HT-29 (cell line): Measurements from ENCODE around the gene DNAH12. TPM values are rescaled to one million over a fixed set of nuclear protein-coding genes. Genes with fewer than 3 reads are reported as not detected.
"Not testable (repeated sequence)": the region's sequence is repeated elsewhere in the genome, so short reads cannot be mapped to it uniquely, and the experiment has no call there.

Source experiments
- DNase-seq: peaks from one replicate; pipeline ENCODE4 v3.0.0-alpha.2; 2015; ENCODE audit warnings: low spot score
- total RNA-seq: library from RNA; depleted of rRNA; stranded (reverse); fragments of >200 nt; shearing (Covaris generic); gene quantifications from 2 replicates; pipeline ENCODE4 v1.2.3, GENCODE V29; 2014

DNAH12 gene
- total RNA-seq, 1 experiment from 2014 or later, result not detected

DNA sequence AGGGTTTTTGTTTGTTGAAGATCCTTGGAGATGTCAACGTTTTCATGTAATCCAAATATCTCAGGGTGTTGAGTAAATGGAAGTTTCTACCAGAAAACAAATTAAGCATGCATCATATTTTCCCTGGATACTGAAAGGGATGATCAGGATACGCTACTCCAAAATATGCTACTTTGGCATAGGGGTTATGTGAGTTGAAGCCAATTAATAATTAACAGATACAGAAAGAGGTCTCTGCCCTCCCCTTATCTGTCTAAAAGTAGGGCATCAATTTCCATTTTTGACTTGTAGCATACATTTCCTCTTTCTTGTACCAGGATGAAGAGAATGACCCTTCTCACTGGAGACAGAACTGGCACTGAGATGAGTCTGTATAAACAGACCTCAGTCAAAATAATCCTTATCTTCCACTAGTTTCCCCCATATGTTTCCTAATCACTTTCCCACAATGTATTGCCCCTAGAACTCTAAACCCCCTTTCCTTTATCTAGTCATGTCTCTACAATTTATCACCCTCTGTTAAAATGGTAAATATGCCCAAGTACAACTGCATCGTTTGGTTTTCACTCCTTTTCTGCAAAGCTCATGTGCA is 234.3 kb downstream of the DNAH12 start:
- no peak for DNase-seq

- DNase-seq, result not testable (repeated sequence)
Measured at GRCh38 chr3:57303520-57303919, 240.6 kb downstream of the DNAH12 start.

DNA sequence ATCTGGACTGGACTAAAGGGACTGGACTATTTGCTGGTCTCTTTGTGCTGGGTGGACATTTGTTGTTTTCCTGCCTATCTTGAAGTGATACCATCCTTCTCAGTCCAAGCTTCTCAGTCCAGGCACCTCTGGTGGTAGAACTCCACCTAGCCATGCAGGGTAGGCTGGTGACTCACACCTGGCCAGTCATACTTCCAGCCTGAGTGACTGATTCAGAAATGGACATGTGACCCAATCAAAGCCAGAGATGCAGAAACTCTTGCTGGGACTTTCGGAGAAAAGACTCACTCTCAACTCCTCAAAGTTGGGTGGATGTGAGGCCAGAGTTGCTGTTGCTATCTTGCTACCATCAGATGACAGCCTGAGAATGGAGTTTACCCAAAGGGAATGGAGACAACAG is 246.1 kb downstream of the DNAH12 start:
- DNase-seq, result peak; percentile 37

GRCh38 chr3:57292897-57293526 is 251.1 kb downstream of the DNAH12 start:
- no peak for DNase-seq

- no peak for DNase-seq
Measured at GRCh38 chr3:57292159-57292896, 251.8 kb downstream of the DNAH12 start, which contains the start of gene ASB14. Gene ASB14, minus strand, starts transcription at chr3:57292685. Its CDS starts 652 bp downstream, at chr3:57292033.

DNA sequence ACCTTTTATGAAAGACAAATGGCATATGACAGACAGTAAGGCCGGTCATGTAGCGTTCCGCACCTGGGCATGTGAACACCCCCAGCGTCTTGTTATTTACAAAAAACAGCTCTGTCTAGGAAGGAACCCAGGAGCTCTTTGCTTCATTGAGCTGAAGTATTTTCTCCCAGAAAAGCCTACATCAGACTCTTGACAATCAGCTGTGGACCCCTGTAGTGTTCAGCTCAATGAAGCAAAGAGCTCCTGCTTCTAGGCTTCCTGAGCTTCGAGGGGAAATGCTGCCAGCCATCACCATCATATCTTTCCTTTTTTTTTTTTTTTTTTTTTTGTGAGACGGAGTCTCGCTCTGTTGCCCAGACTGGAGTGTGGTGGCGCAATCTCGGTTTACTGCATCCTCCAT is 255.7 kb downstream of the DNAH12 start:
- no peak for DNase-seq

- no peak for DNase-seq
Measured at GRCh38 chr3:57287205-57287604, 256.9 kb downstream of the DNAH12 start.

DNA sequence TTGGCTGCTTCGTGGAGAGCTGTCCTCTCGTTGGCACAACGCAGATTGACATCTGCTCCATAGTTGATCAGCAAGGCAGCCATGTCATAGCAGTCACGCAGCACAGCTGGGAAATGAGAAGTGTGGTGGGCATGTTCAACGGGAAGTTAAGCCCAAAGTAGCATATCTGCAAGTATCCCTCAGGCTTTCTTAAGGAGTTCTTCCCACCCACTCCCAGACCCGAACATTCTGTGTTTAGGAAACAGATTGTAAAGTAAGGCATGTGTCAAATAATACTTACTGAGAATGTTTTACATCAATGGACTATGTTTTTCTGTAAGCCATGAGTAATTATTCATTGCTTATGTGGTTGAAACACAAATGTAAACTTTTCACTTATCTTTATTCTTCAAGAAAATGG is 260.8 kb downstream of the DNAH12 start:
- DNase-seq, result no peak

GRCh38 chr3:57281715-57282114 is 262.4 kb downstream of the DNAH12 start:
- no peak for DNase-seq

- DNase-seq, result peak; percentile 50
Measured at GRCh38 chr3:57279685-57280084, 264.5 kb downstream of the DNAH12 start.

- DNase-seq, result no peak
Measured at GRCh38 chr3:57278237-57278636, 265.9 kb downstream of the DNAH12 start.

GRCh38 chr3:57275393-57275792 is 268.8 kb downstream of the DNAH12 start:
- no peak for DNase-seq

GRCh38 chr3:57274845-57275244 is 269.3 kb downstream of the DNAH12 start:
- no peak for DNase-seq

- DNase-seq, result no peak
Measured at GRCh38 chr3:57268416-57268815, 275.7 kb downstream of the DNAH12 start.

DNA sequence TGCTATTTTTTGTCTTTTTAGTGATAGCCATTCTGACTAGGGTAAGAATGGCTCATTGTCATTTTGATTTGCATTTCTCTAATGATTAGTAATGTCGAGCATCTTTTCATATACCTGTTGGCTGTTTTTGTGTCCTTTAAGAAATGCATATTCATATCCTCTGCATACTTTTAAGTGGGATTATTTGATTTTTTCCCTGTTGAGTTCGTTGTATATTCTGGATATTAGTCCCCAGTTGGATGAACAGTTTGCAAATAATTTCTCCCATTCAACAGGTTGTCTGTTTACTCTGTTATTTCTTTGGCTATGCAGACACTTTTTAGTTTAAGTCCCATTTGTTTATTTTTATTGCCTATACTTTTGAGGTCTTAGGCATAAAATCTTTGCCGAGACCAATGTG is 282.2 kb downstream of the DNAH12 start:
- DNase-seq, result no peak

DNA sequence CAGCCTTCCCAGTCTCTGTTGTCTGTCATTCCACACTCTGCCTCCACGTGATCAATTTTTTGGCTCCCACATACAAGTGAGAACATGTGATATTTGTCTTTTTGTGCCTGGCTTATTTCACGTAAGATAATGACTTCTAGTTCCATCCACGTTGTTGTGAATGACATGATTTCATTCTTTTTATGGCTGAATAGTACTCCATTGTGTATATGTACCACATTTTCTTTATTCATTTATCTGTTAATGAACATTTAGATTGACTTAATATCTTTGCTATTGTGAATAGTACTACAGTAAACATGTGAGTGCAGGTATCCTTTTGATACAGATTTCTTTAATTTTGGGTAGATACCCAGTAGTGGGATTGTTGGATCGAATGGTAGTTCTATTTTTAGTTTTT is 283.0 kb downstream of the DNAH12 start:
- no peak for DNase-seq

DNA sequence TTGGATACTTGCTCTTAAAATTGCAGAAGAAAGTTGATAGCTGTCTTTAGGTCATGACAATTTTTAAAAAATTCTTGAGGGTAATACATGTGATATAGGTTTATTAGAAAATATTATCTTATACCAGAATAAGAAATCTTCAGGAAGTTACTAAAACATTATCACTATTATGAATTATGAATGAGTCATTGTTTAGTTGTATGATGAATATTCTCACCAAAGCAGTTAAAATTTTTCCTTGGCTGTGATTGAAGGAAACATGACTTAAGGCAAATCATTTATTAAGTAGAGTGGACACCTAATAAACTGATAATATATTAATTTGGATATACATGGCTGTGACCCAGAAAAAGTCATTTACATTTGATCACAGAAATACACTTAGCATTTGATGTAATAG is 286.5 kb downstream of the DNAH12 start:
- no peak for DNase-seq

- no peak for DNase-seq
Measured at GRCh38 chr3:57256844-57257243, 287.3 kb downstream of the DNAH12 start.

GRCh38 chr3:57252404-57252803 is 291.7 kb downstream of the DNAH12 start:
- no peak for DNase-seq

GRCh38 chr3:57244946-57245345 is 299.2 kb downstream of the DNAH12 start:
- DNase-seq, result no peak
